HT1080 (cell line): ENCODE measurements around the gene FBXL4. TPM values are rescaled to one million over a fixed set of nuclear protein-coding genes. Genes with fewer than 3 reads are reported as not detected.

Experiments
- DNase-seq: peaks from one replicate; pipeline ENCODE4 v3.0.0-alpha.2; 2015; ENCODE audit warnings: low read depth
- total RNA-seq: library from RNA; depleted of rRNA; stranded (reverse); fragments of >200 nt; shearing (Covaris generic); gene quantifications from 2 replicates; pipeline ENCODE4 v1.2.3, GENCODE V29; 2014; rRNA removed

FBXL4 gene
- total RNA-seq, 1 experiment from 2014 or later: 15.7 TPM

GRCh38 chr6:98827295-98828159 lies 120.2 kb downstream of the FBXL4 start:
- DNase-seq: no peak

GRCh38 chr6:98825600-98826230 lies 122.0 kb downstream of the FBXL4 start:
- DNase-seq: no peak

GRCh38 chr6:98824902-98825599 lies 122.7 kb downstream of the FBXL4 start:
- no peak for DNase-seq

- no peak for DNase-seq
Observed at GRCh38 chr6:98824162-98824901, 123.4 kb downstream of the FBXL4 start.

- no peak for DNase-seq
Observed at GRCh38 chr6:98823428-98824161, 124.2 kb downstream of the FBXL4 start.

- DNase-seq: peak; percentile 20
Observed at GRCh38 chr6:98821756-98822405, 125.9 kb downstream of the FBXL4 start.

Other genes with a start within 250 kb of the FBXL4 start
- gene POU3F2, start 113.4 kb downstream of the FBXL4 start, total RNA-seq: 1.6 and 2.4 TPM in 2 replicates